Choroid plexus epithelial cell (primary cell): ENCODE measurements around the gene PBX1.

Experiments
- DNase-seq: peaks from one replicate; pipeline ENCODE4 v3.0.0-alpha.2; 2010; ENCODE audit warnings: low read depth
- H3K4me3 ChIP-seq: 2 replicates; pipeline ENCODE4 v1.5.1; 2011; ENCODE audit warnings: low read depth, mild to moderate bottlenecking, control low read depth, low read length, moderate library complexity
- CTCF ChIP-seq: conservative IDR thresholded peaks from 2 replicates; pipeline ENCODE4 v1.5.1; 2011; ENCODE audit warnings: low read depth, mild to moderate bottlenecking, control low read depth, inconsistent platforms, low read length, moderate library complexity

The PBX1 gene

DNA sequence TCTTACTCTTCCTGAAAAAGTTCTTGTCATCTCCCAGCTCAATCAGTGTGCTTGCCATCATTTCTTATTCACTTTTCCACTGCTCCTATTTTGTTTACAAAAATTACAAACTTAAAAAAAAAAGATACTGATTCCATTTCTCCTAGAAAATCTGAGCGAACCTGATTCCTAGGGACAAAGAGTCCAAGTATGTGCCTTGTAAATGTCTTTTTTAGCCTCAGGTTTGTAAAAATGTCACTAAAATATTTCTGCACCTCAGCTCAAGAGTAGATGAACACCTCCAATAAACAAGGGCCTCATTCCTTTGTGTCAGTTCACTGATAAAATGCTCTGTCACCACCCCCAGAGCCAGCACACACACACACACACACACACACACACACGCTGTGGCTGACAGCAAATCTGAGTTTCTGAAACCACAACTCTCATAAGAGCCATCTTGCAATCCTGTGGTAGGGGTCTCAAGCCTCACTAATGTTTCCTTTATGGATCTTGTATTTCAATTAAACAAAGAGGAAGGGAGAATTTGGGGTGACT, 299.2 kb downstream of the PBX1 start:
- no peak overlapping the region for H3K4me3 ChIP-seq
- no peak for DNase-seq
- no peak for TF ChIP-seq CTCF

DNA sequence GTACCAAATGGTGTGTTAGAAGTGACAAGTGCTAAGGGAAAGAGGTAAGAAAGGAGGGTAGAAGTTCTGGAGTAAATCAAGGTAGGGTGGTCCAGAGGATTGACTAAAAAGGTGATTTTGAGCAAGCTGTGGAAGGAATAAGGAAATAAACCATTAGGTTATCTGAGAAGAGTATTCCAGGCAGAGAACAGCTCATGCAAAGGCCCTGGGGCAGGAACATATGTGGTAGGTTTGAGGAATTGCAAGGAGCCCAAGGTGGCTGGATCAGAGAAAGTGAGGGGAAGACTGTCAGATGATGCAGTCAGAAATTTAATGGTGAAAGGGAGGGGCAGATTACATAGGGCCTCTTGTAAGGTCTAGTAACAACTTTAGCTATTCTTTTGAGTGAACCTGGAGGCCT, 302.6 kb downstream of the PBX1 start:
- DNase-seq: no peak
- no peak for TF ChIP-seq CTCF
- no peak overlapping the region for H3K4me3 ChIP-seq

- H3K4me3 ChIP-seq: no peak overlapping the region
- no peak for TF ChIP-seq CTCF
- DNase-seq: no peak
These were observed 304.1 kb downstream of the PBX1 start for GRCh38 chr1:164863056-164863455.

- TF ChIP-seq CTCF: no peak
- DNase-seq: no peak
- H3K4me3 ChIP-seq: no peak overlapping the region
These were observed 305.2 kb downstream of the PBX1 start for GRCh38 chr1:164864161-164864560.

DNA sequence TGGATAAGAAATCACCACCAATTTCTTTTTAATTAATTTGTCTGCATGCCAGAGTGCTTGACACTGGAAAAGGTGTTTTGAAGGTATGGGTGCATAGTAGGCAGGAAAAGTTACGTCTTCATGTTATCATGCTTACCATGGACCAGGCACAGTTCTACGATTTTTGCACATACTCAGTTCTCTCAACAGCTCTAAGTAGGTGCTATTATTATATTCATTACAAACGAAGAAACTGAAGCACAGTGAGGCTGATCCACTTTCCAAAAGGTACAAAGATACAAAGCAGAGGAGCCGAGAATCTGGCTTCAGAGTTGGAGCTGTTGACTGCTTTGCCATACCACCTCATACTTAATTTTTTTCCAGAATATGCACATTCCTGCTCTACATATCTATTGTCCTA, 306.4 kb downstream of the PBX1 start:
- no peak for TF ChIP-seq CTCF
- H3K4me3 ChIP-seq: no peak overlapping the region
- no peak for DNase-seq

- no peak for TF ChIP-seq CTCF
- DNase-seq: no peak
- no peak overlapping the region for H3K4me3 ChIP-seq
These were observed 308.6 kb downstream of the PBX1 start for GRCh38 chr1:164867590-164867989.

GRCh38 chr1:164868990-164869389, 310.0 kb downstream of the PBX1 start:
- no peak for DNase-seq
- H3K4me3 ChIP-seq: no peak overlapping the region
- no peak for TF ChIP-seq CTCF
